Measurements from ENCODE around the gene SINHCAF.
"Not testable (repeated sequence)": the region's sequence is repeated elsewhere in the genome, so short reads cannot be mapped to it uniquely, and the experiment has no call there.

SINHCAF gene, protein sequence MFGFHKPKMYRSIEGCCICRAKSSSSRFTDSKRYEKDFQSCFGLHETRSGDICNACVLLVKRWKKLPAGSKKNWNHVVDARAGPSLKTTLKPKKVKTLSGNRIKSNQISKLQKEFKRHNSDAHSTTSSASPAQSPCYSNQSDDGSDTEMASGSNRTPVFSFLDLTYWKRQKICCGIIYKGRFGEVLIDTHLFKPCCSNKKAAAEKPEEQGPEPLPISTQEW

DNA sequence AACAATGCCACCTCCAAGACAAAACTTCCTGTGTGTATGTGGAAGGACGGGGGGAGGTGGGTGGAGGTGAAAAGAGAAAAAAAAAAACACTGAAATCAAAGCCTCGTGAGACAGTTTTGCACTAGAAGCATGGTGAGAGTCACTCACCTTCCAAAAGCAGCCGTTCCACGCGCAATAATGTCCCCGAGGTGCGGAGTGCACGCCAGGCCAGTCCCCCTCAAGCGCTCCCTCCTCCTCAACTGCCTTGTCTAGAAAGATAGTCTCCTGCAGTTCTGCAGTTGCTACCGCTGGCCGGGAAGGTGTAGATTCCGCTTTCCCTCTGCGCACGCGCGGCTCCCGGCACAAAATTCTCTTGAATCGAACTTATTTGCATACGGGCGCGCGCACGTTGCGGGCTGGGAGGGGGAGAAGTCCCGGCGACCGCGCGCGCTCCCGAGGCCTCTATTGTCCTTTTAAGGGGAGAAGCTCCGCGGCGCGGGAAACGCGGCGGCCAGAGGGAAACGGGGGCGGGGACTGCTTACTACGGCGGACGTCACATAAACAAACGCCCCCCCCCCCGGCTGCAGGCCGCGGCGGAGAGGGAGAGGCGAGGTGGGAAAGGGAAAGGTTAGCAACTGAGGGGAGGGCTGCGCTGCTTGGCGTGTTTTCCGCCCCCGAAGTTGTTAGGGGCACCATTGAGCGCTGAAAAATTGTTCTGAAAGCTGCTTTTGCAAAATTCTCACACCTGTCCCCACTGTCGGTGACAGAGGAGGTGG is at the start of gene SINHCAF:
Gene SINHCAF (minus strand): TSS at position 274 of the 755 bp plus-strand sequence. CDS start 27,946 bp downstream, outside the sequence.
- DNase-seq, result peak; percentile 98

DNA sequence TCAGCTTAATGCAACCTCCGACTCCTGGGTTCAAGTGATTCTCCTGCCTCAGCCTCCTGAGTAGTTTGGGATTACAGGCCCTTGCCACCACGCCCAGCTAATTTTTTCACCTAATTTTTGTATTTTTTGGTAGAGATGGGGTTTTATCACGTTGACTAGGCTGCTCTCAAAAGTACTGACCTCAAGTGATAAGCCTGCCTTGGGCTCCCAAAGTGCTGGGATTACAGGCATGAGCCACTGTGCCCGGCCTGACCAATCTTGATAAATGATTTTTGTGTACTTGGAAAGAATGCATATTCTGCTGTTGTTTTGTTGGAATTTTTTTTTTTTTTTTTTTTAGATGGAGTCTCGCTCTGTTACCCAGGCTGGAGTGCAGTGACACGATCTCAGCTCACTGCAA is 49.5 kb upstream of the SINHCAF start:
- DNase-seq, result not testable (repeated sequence)

DNA sequence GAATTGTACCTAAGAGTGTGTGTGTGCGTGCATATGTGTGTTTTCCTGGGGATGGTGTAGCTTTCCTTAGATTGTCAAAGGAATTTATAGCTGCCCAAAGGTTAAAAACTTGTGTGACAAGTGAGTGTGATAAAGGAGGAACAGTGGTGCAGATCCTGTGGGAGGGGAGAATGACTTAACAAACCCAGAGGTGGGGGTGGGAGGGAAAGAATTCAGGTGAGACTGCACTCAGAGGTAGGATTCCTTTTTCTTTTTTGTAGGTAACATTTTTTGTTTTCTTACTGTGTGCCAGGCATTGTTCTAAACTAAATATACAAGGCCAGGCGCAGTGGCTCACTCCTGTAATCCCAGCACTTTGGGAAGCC is 45.3 kb upstream of the SINHCAF start:
- no peak for DNase-seq

DNA sequence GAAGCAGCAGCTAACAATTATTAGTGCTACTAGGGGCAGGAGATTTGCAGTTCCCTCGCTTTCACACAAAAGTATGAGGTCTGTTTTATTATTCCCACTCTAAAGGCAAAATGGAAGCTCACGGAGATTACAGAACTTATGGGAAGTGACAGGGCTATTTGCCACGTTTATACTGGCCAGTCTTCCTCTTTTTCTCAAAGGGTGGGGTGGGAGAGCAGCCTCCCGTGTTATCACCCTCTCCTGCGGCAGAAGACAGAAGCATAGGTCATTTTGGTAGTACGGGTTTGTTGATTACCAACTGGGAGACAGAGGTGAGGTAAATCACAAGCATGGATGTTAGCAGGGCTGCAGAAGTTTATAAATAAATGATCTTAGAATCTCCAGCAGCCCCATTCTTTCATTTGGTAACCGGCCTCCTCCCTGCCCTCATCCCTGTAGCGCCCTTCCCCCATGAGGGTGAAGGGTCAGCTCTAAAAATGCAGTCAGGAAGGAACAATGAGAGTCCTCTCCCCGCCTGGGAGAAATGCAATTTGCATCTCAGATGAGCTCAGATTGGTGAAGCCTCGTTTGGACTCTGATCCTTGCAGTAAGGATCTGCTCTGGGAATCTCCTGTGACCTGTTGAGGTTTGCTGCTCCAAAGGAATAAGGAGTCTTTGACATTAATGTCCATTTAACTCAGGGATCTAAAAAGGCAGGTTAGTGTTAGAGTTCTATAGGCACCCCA is 44.7 kb upstream of the SINHCAF start:
- no peak for DNase-seq

DNA sequence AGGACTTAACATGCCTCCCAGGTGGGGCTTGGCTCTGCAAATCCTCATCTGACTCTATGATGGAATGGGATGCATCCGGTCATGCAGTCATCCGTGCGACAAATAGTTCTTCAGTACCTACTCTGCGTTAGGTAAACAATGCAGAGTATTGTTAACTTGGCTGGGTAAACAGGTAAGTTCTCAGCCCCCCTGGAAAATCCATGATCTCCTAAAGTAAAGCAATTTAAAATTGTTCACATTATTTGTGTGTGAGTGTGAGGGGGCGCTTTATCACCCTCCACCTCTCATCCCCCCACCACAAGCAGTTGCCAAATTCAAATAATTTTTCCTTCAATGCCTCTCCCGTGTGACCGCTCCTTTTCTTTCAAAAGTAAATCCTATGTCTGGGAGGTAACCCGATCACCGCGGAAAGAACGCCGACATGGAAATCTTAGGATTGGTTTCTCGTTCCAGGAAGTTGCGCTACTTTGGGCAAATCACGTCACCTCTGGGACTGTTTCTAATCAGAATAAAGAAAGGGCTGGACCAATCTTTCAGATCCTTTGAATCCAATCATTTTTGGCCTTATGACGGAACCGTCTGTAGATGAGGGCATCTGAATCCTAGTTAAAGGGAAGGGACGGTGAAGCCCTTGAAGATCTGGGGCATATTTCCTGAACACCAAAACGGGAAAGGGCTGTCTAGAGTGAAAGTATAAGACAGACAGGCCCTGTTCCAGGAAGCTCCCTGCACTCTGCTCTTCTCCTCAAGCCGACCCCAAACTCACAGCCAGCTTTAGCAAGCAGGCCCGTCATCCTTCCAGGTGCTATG is 44.0 kb upstream of the SINHCAF start:
- DNase-seq, result no peak

DNA sequence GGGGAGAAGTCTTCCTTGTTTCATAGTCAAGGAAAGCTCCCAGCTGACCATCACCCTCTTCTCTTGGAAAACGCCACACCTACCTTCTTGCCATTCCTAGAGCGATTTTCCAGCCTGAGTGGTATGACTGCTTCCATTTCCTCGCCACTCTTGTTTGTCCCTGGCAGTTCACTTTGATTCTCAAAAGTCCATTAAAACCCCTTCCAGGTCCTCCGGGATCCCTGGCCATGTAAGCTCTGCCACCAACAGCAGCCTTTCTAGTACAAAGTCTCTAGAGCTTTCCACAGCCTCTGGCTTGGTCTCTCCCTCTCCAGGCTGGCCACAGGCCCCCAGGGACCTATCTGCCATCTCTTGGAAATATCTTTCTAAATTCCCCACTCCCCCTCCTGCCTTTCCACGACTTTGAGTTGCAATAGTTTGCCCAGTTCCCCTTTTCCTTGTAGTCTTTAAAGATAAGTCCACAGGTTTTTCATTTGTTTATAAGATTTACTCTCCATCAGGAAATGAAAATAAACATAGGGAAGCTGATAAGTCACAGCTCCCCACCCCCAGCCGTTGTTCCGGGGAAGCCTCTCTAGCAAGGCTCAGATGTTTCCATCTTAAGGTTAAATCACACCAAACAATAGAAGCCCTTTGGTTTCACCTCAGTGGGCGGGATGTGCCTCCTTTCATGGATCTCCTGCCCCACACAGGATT is 42.9 kb upstream of the SINHCAF start:
- DNase-seq, result no peak

DNA sequence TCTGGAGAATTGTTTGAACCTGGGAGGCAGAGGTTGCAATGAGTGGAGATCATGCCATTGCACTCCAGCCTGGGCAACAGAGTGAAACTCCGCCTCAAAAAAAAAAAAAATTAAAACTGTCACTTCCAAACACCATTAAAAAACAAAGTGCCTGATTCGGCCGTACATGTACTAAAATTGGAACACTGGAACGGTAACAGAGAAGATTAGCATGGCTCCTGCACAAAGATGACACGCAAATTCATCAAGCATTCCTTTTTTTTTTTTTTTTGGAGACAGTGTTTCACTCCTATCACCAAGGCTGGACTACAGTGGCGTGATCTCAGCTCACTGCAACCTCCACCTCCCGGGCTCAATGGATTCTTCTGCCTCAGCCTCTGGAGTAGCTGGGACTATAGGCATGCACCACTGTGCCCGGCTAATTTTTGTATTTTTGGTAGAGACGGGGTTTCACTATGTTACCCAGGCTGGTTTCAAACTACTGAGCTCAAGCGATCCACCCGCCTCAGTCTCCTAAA is 40.2 kb upstream of the SINHCAF start:
- DNase-seq, result no peak

DNA sequence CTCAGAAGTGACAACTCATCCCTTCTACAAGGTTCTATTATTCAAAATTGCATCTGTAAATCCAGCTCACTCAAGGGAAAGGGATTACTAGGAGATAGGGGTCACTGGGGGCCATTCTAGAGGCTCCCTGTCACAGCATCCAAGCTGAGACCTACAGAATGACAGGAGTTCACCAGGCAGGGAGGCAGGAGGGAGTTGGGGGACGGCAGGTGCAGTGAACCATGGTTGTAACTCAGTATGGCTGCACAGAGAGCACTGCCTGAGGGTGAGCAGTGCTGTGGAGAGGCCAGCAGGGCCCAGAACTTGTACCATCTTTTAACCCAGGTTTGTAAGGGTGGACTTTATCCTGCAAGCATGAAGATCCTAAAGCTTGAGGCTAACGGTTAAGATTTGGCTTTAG is 37.9 kb upstream of the SINHCAF start:
- no peak for DNase-seq

DNA sequence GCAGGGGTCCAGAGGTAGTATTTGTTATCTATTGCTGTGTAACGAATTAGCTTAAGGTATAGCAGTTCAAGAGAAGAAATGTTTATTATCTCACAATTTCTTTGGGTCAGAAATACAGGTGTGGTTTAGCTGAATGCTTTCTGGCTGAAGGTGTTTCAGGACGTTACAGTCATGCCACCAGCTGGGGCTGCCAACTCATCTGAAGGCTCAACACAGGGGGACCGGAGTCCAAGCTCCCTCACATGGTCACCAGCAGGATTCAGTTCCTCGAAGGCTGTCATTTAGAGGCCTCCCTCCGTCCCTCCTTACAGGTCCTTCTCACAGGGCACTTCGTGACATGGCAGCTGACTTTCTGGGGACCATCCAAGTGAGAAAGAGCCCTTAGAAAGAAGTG is 37.5 kb upstream of the SINHCAF start:
- DNase-seq, result no peak

DNA sequence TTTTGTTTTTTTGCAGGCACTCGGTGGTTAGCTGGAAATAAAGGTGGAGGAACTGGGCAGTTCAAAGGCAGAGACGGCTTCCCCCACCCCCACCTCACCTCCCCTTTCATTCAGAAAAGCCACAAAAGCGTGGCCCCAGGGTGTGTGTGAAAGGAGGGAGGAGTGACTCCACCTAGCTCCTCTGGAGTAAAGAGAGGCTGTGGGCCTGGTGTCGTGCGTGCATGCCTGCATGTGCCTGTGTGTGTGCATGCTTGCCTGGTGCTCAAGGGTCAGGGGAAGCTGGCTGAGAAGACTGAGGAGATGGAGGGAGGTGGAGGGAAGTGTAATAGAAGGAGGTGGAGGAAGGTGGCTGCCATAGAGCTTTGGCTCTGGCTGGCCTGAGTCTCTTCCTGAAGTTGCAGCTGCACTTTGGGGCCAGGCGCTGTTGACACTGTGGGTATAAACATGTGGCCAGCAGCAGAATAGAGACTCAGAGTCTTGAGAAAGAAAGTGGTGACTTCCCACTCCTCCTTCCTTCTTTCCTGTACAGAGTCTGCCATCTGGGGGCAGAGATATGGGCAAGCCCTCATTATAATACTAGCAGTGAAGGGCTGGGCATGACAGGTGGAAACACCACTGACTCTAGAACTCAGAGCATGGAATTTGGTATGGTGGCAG is 36.9 kb upstream of the SINHCAF start:
- DNase-seq, result peak; percentile 10

DNA sequence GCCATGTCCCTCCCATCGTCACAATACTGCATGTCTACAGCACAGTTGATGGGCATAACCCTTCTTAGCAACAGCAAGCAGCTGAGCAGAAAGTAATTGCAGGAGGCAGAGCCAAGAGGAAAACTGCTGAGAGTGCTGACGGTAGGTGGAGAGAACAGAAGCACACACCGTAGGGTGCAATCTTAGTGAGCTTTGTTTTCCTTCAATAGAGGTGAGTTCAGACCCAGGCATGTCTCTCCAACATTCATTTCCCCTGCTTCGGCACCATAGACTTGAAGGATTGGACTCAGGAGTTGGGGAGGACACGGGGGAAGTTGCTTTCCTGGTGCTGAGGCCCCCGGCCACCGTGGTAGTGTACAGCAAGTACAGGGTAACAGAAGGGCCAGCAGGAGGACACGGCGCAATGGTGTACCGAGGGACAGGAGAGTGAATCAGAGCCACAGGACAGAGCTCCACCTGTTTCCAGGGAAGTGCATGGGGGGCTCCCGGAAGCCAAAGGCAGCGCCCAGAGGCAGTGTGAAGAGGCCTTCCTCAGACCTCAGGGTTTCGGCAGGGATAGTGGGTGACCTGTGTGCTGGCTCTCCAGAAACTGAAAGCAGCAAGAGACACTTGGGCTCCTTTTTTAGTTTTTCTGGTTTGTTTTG is 36.3 kb upstream of the SINHCAF start:
- DNase-seq, result peak; percentile 71

DNA sequence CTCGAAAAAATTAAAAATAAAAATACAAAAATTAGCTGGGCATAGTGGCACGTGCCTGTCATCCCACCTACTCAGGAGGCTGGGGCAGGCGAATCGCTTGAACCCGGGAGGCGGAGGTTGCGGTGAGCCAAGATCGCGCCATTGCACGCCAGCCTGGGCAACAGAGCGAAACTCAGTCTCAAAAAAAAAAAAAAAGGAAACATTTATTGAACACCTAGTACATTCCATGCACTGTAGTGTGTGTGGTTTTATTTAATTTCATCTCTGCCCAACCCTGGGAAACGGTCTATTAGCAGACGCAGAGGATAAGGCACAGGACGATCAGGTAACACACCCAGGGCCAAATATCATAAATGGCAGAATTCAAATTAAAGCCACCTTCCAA is 35.8 kb upstream of the SINHCAF start:
- no peak for DNase-seq

DNA sequence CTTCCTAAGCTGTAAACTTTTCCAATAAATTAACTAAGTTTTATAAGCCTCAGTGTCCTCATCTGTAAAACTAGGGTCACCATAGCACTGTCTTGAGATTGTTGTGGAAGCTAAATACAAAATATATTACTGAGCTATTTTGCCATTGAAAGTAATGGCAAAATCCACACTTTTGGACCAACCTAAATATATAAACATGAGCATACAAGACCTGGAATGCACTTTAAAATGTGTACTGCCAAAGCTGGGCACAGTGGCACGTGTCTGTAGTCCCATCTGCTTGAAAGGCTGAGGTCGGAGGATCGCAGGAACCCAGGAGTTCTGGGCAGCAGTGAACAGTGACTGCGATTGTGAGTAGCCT is 29.8 kb upstream of the SINHCAF start:
- DNase-seq, result no peak

DNA sequence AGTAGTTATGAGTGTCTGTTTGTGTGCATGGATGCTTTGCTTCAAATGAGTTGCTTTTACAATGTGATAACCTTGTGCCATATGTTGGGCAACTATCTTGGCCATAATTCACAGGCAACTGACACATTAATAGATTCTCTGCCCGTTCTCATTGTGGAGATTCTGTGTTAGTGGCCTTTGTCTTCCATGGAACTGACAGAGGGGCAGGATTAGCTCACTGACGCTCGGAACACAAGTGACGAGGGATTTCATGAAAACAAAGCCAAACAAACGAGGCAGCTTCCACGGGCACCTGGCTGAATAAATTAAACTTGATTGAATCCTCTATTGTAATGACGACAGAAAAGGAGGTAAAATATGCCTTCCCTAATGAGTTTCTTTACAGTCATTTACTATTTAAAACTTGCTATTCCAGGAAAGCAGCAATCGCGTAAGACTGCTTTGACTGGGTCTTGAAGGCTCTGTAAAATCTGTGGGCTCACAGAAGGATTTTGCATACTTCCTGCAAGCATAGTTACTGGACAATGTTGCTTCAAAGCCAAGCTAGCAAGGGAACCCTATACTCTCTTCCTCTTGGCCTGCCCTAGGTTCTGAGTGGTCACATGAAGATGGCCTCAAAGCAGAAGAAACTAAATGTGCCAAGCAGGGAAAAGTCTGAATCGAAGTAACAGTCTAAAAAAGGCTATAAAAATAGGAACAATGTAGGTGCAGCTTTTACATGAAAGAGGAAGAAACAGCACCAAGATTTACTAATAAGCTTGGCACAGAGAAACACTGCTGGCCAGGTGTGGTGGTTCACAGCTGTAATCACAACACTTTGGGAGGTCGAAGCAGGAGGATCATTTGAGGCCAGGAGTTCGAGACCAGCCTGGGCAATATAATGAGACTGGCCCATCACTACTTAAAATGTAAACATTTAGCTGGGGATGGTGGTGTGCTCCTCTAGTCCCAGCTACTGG is 28.1 kb upstream of the SINHCAF start:
- DNase-seq, result peak; percentile 91

DNA sequence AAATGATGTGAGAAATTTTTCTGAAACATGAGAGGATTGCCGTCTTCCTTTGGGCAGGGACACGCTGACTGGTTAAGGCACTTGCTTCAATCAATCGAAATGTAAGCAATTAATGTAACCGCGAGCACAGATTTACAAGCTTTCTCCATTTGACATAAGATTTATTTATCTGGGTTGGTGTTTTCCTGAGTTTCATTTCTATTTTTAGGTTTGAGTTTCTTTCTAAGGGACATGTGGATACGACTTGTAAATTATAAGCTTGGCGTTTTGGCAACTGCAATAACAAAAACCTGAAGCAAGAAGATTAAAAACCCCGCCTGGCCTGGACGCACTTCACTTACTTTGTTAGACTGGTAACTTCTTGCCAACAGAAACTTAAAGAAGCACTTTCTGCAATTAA is 20.3 kb upstream of the SINHCAF start:
- no peak for DNase-seq

DNA sequence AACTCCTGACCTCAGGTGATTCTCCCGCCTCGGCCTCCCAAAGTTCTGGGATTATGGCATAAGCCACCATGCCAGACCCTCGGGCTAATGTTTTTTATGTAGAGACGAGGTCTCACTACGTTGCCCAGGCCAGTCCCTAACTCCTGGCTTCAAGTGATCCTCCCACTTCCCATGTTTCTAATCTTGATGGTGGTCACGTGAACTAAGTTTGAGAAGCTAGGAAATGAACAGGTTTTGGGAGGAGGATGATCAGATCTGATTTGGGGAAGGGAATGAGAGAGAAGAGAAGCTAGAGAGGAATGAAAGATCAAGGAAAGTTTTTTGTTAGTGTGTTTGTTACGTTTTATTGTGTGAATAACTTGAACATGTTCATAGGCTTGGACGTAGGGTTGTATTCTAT is 17.2 kb upstream of the SINHCAF start:
- DNase-seq, result no peak

DNA sequence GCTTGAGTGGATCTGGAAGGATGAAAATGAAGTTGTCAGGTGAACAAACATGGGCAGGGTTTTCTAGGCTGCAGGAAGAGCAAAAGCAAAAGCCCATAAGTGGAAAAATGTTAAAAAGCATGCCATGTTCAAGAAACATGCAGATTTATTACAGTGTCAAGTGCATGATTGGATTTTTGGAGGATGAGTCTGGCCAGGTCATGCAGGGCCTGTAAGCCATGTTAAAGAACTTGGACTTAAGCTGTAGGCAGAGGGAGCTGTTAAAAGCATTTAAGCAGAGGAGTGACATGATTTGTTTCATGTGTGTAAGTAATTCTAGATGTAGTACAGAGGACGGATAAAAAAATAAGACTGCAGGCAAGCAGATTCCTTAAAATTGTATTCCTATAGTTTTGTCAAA is 16.3 kb upstream of the SINHCAF start:
- no peak for DNase-seq

DNA sequence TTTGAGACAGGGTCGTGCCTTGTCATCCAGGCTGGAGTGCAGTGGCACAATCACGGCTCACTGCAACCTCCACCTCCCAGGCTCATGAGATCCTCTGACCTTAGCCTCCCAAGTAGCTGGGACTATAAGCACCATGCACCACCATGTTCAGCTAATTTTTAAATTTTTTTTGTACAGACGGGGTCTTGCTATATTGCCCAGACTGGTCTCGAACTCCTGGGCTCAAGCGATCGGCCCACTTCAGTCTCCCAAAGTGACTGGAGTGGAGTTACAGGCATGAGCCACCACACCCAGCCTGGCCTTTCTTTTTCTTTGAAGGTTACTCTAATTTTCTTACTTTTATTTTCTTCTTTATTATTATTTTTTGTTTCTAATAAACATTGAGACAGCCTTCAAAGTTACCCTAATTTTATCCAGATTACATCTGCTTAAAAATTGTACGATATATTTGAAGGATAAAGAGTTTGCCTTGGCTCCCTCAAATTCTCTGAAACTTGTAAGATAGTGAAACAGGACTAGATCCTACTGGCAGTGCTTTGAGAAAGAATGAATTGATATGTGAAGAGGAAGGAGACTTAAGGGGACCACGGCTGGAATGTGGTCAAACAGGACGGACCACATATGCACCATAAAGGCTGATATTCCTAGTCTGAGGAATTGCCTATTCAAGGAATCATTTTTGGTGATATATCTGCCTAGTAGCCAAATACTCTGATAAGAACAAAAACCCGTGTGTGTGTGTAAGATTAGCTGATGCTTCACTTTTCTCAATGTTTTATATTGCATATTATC is 14.1 kb upstream of the SINHCAF start:
- DNase-seq, result no peak

DNA sequence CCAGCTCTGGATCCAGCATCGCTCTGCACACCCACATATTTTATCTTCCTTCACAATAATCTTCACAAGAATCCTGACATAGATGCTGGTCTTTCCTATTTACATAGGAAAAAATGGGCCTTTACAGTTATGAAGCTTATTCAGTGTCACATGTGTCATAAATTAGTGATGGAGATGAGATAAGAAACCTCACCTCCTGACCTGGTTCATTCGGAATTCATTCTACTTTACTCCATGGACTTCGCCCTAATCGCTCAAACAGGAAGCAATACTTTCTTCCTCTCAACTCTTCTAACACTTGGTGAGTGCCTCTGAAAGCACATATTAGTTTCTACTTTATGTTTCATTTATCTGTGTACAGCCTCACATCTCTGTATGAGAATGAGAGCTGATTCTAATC is 12.0 kb upstream of the SINHCAF start:
- DNase-seq, result no peak
